ENCODE measurements around the gene C6orf141. TPM values are rescaled to one million over a fixed set of nuclear protein-coding genes. Genes with fewer than 3 reads are reported as not detected.

Gene C6orf141
- total RNA-seq, 1 donor from 2014 or later, result not detected

DNA sequence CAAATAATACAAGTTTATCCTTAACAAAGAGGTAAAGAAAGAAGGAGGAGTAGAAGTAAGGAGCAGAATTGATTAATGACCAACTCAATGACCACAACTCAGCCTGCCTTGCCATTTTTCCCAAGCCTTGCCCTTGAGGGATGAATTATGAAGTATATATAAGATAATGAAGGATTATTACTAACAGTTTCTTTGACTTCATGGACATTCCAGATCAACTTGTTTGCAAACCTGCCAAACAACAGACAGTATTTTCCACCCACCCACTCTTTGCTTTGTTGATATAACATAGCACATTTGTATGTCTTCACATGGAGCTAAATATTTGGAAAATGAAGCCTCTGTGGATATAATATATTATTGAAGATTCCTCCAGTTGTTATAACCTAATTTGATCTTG lies 9.9 kb upstream of the C6orf141 start:
- no peak for DNase-seq (ENCODE audit: low spot score in 2 of 2)
- H3K4me3 ChIP-seq, result no peak overlapping the region
- no peaks in the 10 kb centered on the region for H3K9me3 ChIP-seq
- intact Hi-C loops (cut with DNase I), result no loop called here
- H3K27me3 ChIP-seq, result no peaks in the 10 kb centered on the region
- H3K4me1 ChIP-seq, result no peaks in the 10 kb centered on the region
- TF ChIP-seq, protein P1, sequence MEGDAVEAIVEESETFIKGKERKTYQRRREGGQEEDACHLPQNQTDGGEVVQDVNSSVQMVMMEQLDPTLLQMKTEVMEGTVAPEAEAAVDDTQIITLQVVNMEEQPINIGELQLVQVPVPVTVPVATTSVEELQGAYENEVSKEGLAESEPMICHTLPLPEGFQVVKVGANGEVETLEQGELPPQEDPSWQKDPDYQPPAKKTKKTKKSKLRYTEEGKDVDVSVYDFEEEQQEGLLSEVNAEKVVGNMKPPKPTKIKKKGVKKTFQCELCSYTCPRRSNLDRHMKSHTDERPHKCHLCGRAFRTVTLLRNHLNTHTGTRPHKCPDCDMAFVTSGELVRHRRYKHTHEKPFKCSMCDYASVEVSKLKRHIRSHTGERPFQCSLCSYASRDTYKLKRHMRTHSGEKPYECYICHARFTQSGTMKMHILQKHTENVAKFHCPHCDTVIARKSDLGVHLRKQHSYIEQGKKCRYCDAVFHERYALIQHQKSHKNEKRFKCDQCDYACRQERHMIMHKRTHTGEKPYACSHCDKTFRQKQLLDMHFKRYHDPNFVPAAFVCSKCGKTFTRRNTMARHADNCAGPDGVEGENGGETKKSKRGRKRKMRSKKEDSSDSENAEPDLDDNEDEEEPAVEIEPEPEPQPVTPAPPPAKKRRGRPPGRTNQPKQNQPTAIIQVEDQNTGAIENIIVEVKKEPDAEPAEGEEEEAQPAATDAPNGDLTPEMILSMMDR (IDR thresholded peaks at IDR 0.05), result no peak
- H3K36me3 ChIP-seq, result no peaks in the 10 kb centered on the region
- H3K27ac ChIP-seq, result no peak overlapping the region

DNA sequence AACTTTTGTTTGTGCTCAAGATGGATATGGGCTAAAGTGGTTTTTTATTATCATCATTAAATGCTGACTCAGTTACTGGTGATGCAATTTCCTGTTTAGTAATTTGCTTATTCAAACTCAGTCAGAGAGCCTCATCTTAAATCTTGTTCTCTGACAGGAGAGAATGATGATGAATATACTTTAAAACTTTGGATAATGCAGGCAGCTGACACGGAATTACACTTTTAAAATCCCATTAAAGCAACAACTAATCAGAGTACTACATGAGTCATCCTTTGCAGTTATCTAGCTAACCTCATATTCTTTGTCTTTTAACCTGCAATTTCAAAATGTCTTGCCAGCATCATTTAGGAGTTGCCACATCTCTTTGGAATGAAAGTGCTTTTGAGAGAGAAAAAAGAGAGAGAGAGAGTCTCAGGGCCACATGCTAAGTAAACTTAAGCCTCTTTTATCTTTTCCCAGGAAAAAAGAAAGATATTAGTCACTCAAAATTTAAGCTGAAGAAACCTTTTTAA lies 9.2 kb upstream of the C6orf141 start:
- H3K9me3 ChIP-seq, result no peaks in the 10 kb centered on the region
- no peak for DNase-seq (ENCODE audit: low spot score in 2 of 2)
- no peaks in the 10 kb centered on the region for H3K36me3 ChIP-seq
- no peaks in the 10 kb centered on the region for H3K27me3 ChIP-seq
- TF ChIP-seq, protein P1 (IDR thresholded peaks at IDR 0.05), result no peak
- H3K27ac ChIP-seq, result no peak overlapping the region
- intact Hi-C loops (cut with DNase I), result no loop called here
- no peak overlapping the region for H3K4me3 ChIP-seq
- H3K4me1 ChIP-seq, result no peaks in the 10 kb centered on the region

DNA sequence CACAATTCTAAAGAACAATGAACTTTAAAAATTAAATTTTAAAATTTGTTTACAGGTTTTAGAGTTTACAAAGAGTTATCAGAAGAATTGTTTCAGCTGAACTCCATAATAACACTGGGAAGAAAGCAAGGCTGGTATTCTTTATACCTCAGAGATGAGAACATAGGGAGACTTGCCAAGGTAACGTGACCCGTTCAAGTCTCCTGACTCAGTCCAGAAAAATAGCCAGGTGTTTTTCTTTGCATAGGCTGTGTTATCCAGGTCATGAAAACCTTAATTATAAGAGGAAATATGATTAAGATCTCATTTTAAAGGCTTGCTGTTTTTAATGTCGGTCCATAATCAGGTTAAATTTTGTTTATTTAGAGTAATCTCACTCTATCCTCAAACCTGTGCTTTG lies 8.5 kb upstream of the C6orf141 start:
- Histone ChIP-seq H3K4me1 (no peaks in the 10 kb centered on the region), H3K4me3 (no peak overlapping the region), H3K9me3 (no peaks in the 10 kb centered on the region), H3K36me3 (no peaks in the 10 kb centered on the region), H3K27me3 (no peaks in the 10 kb centered on the region), H3K27ac (no peak overlapping the region)
- intact Hi-C loops (cut with DNase I), result no loop called here
- DNase-seq (ENCODE audit: low spot score in 2 of 2), result no peak
- TF ChIP-seq, protein P1 (IDR thresholded peaks at IDR 0.05), result no peak

DNA sequence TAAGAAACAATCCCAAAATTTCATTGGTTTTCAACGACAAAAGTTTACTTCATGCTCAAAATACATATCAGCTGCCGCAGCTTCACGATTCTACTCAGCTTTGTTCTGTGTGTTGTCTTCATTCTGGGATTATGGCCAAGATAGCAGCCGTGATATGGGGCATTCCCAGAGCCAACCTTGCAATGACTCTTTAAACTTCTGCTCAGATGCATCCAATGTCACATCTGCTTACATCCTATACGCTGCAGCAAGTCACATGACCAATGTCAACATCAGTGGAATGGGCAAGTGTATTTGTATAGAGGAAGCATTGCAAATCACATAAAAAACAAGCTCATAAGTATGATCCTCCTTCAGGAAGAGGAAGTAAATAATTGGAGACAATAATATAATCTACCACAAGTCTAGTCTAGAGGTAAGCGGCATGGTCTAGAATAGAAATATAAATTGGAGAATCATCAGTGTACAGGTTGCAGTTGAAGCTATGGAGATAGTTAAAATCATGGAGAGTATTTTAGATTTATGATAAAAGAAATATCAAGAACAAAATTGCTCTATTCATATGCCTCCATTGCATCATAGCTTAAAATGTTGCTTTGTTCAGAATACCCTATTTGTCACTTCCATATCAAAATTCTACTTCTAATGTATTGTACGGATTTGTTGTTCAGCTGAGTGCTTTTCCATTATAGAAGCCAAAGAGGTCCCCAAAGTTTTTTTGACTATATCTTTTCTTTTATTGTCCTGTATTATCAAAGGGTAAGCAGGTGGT lies 7.2 kb upstream of the C6orf141 start:
- H3K36me3 ChIP-seq, result no peaks in the 10 kb centered on the region
- no peaks in the 10 kb centered on the region for H3K9me3 ChIP-seq
- no peak overlapping the region for H3K27ac ChIP-seq
- H3K27me3 ChIP-seq, result no peaks in the 10 kb centered on the region
- intact Hi-C loops (cut with DNase I), result no loop called here
- no peak overlapping the region for H3K4me3 ChIP-seq
- no peak for DNase-seq (ENCODE audit: low spot score in 2 of 2)
- TF ChIP-seq, protein P1 (IDR thresholded peaks at IDR 0.05), result no peak
- no peaks in the 10 kb centered on the region for H3K4me1 ChIP-seq

DNA sequence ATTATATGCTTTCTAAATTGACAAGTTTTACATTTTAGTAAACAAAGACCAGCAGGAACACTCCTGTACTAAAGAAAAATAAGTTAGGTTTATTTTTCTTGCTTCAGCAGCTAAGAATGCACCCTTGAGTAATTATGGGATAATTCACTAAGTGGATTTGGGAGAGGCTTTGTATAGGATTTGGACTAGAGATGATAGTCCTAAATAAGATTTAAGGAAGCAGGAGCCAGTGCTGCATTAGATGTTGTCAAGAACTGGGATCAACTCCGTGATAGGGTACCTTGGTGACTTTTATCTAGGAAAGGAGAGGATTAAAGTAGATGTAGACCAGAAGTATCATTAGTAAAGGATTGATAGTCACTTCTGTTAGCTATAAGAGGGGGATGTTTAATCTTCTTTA lies 4.1 kb upstream of the C6orf141 start:
- H3K9me3 ChIP-seq, result no peaks in the 10 kb centered on the region
- no peaks in the 10 kb centered on the region for H3K36me3 ChIP-seq
- H3K4me1 ChIP-seq, result peaks cover 0 to 9% of the 10 kb centered on the region in 2 donors
- intact Hi-C loops (cut with DNase I), result no loop called here
- DNase-seq (ENCODE audit: low spot score in 2 of 2), result no peak
- peaks cover 5% of the 10 kb centered on the region for H3K27me3 ChIP-seq
- TF ChIP-seq, protein P1 (IDR thresholded peaks at IDR 0.05), result no peak
- no peak overlapping the region for H3K27ac ChIP-seq
- no peak overlapping the region for H3K4me3 ChIP-seq
